Measurements from ENCODE around the gene CHST3.

Gene CHST3

DNA sequence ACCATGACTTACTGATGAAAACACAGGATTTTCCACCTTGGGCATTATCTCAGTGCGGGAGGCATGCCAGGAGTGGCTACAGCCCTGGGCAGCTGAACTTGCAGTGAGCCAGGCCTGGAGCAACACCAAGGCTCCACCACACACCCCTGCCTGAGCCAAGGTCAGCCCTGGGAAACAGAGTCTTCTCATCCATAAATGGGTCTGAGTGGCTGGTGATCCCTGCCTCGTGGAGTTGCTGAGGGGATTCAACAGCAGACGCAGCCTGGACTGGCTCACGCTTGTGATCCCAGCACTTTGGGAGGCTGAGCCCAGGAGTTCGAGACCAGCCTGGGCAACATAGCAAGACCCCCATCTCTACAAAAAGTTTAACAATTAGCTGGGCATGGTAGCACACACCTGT lies 91.9 kb downstream of the CHST3 start:
- no peak for DNase-seq (ENCODE audit: low read depth in 2 of 2)

DNA sequence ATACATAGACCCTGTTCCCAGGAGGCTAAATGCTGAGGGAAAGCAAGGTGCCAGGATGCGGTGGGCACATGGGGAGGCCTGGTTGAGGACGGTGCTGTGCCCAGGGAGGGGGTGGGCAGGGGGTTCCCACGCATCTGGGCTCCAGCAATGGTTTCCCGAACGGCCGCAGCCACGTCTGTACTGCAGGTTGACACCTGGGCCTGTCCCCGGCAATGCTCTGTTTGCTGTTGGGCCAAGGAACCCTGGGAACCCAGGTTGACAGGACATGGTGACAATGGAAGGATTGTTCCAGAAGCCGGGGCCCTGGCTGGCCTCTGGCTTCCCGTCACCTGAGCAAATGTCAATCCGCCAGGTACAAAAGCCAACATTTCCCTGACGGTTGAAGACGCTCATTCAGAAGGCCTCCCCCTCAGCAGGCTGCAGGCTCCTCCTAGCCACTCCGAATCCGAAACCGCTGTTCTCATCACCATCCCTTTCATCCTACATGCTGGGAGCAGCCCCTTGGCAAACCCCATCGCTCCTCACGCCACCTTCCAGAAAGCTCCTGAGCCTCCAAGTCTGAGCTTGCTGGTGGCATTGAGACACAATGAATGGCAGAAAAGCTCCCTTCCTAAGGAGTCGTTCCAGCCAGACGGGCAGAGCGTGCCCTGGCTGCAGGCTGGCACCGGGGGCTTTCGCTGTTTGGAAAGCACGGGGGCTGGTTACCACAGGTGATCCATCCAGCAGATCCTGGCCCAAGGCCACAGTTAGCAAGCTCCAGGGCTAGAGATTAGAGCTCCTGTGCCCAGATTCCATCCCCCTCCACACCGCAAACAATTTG lies 92.9 kb downstream of the CHST3 start:
- no peak for DNase-seq (ENCODE audit: low read depth in 2 of 2)

DNA sequence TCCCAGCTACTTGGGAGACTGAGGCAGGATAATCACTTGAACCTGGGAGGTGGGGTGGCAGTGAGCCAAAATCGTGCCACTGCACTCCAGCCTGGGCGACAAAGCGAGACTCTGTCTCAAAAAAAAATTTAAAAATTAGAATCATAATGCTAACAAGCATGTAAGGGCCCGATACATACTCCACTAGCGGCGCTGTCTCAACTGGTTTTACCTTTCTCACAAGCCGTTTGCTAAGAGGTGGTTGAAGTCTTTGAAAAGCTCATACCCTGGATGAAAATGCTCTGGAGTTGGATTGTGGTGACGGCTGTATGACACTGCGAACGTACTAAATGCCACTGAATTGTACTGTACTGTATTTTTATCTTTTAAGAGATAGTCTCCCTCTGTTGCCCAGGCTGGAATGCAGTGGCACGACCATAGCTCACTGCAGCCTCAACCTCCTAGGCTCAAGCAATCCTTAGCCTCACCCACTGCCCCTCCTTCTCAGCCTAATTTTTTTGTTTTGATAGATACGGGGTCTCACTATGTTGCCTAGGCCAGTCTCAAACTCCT lies 94.2 kb downstream of the CHST3 start:
- no peak for DNase-seq (ENCODE audit: low read depth in 2 of 2)

DNA sequence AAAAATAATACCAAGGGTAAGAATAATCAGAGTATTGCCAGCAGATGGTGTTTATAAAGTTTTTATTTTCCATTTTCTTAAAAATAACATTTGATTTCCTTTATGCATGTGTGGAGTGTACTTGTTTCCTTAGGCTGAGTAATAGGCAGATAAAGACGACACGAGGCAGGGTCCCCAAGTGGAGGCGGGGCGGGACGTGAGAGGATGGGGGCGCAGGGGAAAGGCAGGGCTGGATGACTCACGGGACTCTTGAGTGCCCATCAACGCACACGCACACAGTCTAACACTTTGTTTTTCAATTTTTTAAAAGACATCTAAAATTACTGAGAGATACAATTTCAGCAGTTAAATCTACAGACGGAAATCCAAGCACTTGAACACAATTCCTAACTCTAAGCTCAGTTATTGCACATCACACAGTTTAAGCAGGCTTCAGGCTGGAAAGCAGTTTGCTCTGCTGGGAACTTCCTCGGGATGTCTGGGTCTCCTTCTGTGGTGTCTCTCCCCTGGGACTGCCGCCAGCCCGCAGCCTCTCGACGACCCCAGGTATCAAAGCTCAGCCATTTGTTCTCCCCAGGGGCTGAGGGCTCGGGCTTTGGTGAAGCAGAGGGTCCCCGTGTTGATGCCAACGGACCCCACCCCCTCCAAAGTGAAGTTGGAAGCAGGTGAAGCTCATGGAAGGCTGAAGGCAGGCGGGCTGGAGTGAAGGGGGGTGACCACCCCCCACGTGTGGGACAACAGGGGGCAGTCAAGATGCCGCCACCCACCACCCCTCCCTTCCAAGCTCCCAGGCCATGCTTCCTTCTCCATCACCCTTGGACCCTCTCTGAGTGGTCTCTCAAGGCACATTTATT lies 95.0 kb downstream of the CHST3 start:
- no peak for DNase-seq (ENCODE audit: low read depth in 2 of 2)

DNA sequence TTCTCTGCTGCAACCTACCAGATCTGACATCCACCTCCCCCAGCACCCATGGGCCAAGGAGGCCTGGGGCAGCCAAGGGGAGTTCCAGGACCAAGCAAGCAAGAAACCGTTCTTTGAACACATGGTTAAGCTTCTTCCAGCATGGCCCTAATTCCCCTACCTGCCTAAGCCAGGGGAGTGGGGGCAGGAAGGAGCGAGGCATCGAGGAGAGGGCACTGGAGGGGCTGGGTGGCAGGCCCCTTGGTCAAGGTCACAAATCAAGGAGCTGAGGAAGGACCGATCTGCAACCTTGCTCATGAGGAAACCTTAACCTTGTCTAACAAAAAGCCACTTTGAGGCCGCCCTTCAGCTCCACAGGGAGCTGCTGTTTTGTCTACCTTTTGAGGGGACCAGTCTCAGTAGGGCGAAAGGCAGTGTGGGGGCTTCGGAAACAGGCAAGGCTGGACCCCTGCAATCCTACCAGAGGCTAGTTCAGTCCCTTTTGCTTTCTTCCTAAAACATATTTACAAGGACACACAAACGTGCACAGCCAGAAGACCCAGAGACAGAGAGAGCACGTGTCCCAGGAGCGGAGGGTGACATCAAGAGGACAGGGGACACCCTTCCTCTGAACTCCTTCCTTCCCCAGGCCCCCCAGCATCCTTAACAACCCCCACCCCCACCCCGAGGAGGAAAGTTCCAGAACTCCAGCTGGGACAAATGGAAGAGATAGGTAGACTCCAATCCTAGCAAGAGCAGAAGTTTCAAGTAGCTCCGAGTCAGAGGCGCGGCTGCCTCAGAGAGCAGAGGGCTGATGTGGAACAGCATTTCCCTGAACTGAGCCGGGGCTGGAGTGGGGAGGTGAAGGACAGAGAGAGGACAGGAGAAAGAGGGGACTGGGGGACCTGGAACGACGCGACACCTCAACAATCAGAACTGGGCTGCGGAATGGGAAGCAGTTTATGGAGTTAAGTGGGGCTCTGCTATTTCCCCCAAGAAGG lies 95.9 kb downstream of the CHST3 start:
- no peak for DNase-seq (ENCODE audit: low read depth in 2 of 2)

DNA sequence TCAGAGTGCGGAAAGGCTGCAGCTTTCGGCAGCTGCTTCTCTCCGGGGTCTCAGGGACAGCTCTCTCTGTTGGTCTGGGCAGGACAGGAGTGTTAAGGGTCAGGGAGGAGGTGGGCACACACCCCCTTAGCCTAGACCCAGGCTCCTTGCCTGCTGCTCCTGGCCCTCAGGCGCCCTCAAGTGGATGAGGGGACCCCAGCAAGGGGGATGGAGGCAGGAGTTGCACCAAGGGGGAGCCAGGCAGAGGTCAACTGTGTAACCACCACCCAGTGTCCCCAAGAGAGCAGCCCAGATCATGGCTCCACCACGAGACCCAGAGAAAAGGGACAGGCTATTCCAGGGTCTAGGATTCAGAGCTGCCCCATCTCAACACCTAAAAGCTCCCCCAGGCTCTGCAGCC lies 97.3 kb downstream of the CHST3 start:
- DNase-seq (ENCODE audit: low read depth in 2 of 2), result no peak

DNA sequence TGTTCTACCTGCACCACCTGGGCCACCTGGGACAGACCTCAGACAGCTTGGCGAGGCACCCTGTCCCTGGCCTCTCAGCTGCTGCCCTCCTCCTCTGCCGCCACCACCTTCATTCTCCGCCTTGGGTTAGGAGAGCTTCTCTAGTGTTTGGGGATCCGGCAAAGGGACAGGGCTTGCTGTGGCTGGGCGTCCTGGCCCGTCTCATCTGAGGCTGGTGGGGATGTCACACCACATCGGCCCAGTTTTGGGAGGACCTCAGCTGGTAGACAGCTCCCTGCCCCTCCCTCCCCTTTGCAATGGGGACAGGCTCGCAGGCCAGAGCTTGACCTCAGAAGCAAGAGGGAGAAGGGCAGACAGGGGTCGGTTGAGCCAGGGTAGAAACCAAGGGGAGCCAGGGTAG lies 97.7 kb downstream of the CHST3 start:
- no peak for DNase-seq (ENCODE audit: low read depth in 2 of 2)

DNA sequence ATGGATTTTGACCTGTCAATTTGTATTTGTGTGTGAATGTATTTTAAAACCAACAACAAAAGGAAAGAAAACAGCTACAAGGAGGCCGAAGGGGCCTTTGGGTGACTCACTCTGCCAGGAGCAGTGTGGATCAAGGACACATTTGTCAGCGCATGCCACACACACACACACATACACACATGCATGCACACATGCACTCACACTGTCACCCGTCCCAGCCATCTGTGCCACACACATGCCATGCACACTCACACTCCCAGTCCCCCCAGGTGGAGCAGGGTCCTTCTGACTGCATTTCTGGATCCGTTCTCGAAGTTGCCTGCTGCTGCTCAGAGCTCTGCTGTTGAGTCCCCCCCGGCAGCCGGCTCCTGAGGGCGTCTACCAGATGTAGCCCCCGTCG lies 98.2 kb downstream of the CHST3 start:
- DNase-seq (ENCODE audit: low read depth in 2 of 2), result peak; percentile 3

Measured in fibroblast of skin of left quadriceps (primary cell).